A673 (cell line): ENCODE results near the gene KLHL35. TPM values are rescaled to one million over a fixed set of nuclear protein-coding genes. Genes with fewer than 3 reads are reported as not detected.

ENCODE experiments used
- BruUV-seq: library from RNA; stranded (reverse); fragments of 400-500 nt; replicated peaks from 2 replicates; lab custom pipeline; 2021; lab: Mats Ljungman, UMichigan
- CTCF ChIA-PET: fragments of 300-600 bp; sonication (Branson Sonifier 250); formaldehyde crosslinking; loops from one replicate; lab custom pipeline; 2022; ENCODE audit warnings: antibody characterized with exemption; lab: Charles Lee
- POLR2A ChIA-PET: fragments of 300-600 bp; sonication (Branson Sonifier 250); formaldehyde crosslinking; loops from one replicate; lab custom pipeline; 2022; ENCODE audit warnings: antibody characterized with exemption; ENCODE audit not compliant: low non-redundant PET; lab: Charles Lee
- DNase-seq: peaks from one replicate; pipeline ENCODE4 v3.0.0-alpha.2; 2015; ENCODE audit warnings: low spot score
- H3K27ac ChIP-seq: fragments of 200-600 bp; sonication (generic); 2 replicates; pipeline ENCODE4 v1.5.1; 2016; ENCODE audit warnings: mixed run types, low read depth, mild to moderate bottlenecking, mixed read lengths, antibody characterized with exemption, low read length; ENCODE audit not compliant: poor library complexity, severe bottlenecking
- H3K27me3 ChIP-seq: fragments of 200-600 bp; sonication (generic); replicated peaks from 2 replicates; pipeline ENCODE4 v1.6.1; 2017; ENCODE audit warnings: mixed run types, low read depth, mild to moderate bottlenecking, mixed read lengths, antibody characterized with exemption, low read length; ENCODE audit not compliant: insufficient read depth, poor library complexity
- H3K36me3 ChIP-seq: fragments of 200-600 bp; sonication (generic); 2 replicates; pipeline ENCODE4 v1.6.1; 2016; ENCODE audit warnings: mixed run types, mild to moderate bottlenecking, mixed read lengths, antibody characterized with exemption, low read length; ENCODE audit not compliant: insufficient read depth, poor library complexity, severe bottlenecking
- H3K4me1 ChIP-seq: fragments of 200-600 bp; sonication (generic); 2 replicates; pipeline ENCODE4 v1.6.1; 2017; ENCODE audit warnings: mixed run types, mild to moderate bottlenecking, mixed read lengths, antibody characterized with exemption, low read length; ENCODE audit not compliant: insufficient read depth, poor library complexity, severe bottlenecking
- H3K4me3 ChIP-seq: fragments of 200-600 bp; sonication (generic); 2 replicates; pipeline ENCODE4 v1.5.1; 2016; ENCODE audit warnings: low read depth, mixed run types, mild to moderate bottlenecking, mixed read lengths, low read length; ENCODE audit not compliant: poor library complexity, severe bottlenecking
- H3K9me3 ChIP-seq: fragments of 200-600 bp; sonication (generic); 2 replicates; pipeline ENCODE4 v1.6.1; 2016; ENCODE audit warnings: mixed run types, low read depth, mild to moderate bottlenecking, mixed read lengths, antibody characterized with exemption, low read length; ENCODE audit not compliant: poor library complexity, severe bottlenecking
- EZH2 ChIP-seq: fragments of 200-600 bp; sonication (generic); IDR thresholded peaks from 2 replicates; pipeline ENCODE4 v1.6.1; 2017; ENCODE audit warnings: borderline replicate concordance, low read depth, mild to moderate bottlenecking, mixed read lengths, antibody characterized with exemption, low read length; ENCODE audit not compliant: poor library complexity, severe bottlenecking
- intact Hi-C: fragments of 100-400 bp; cut with micrococcal nuclease; formaldehyde crosslinking; loops from one replicate; pipeline ENCODE4 v1.10.0; 2022; ENCODE audit not compliant: unreplicated experiment
- total RNA-seq: library from RNA; stranded (reverse); gene quantifications from 2 replicates; pipeline ENCODE4 v1.2.3, GENCODE V29; 2021
- TF ChIP-seq, protein P1 (sequence below): fragments of 300-800, 200-600 bp; sonication (generic); conservative IDR thresholded peaks from 2 replicates; pipeline ENCODE4 v1.5.1; 2017; ENCODE audit warnings: low read depth, mild to moderate bottlenecking, antibody characterized with exemption, low read length, moderate library complexity, mixed read lengths

Gene KLHL35
- total RNA-seq, 1 experiment from 2014 or later, result 0.88 TPM

DNA sequence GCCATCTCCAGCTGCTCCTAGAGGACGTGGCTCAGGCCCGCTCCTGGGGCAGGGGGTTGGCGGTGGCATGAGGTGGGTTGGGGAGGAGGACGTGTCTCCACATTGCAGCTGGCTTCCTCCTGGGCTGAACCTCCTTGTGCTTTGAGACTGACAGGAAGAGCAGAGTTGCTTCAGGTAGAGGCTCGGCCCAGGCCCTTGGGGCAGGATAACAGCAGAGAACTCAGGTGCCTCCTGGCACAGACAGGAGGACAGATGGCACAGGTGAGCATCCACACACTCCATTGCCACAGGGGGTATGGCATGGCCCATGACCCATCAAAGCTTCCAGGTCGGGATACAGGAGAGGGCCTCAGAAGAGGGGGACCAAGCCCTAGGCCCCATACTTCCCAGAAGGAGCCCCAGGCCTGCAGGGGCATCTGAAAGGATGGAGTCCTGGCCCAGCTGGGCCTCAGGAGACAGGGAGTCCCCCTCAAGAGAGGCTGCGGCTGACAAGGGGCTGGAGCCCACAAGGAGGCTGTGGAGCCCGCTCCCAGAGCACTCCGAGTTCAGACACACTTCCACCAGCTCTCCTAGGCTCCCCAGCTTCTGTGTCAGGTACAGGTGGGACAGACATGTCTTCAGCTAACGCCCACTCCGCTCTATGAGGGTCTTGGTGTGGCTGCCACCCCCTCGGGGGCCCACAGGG, 2.0 kb upstream of the KLHL35 start:
- no peak overlapping the region for H3K4me3 ChIP-seq
- H3K4me1 ChIP-seq, result no peaks in the 10 kb centered on the region
- BruUV-seq, result no TSS peak
- H3K27ac ChIP-seq, result no peak overlapping the region
- ChIA-PET CTCF (interaction anchor here (0.6 kb wide), 1 partner anchor 16 kb away, joined by 3 read pairs; no protein-coding TSS in a partner anchor), POLR2A (no interaction called here)
- H3K36me3 ChIP-seq, result no peaks in the 10 kb centered on the region
- no peak for TF ChIP-seq EZH2
- TF ChIP-seq, protein P1, sequence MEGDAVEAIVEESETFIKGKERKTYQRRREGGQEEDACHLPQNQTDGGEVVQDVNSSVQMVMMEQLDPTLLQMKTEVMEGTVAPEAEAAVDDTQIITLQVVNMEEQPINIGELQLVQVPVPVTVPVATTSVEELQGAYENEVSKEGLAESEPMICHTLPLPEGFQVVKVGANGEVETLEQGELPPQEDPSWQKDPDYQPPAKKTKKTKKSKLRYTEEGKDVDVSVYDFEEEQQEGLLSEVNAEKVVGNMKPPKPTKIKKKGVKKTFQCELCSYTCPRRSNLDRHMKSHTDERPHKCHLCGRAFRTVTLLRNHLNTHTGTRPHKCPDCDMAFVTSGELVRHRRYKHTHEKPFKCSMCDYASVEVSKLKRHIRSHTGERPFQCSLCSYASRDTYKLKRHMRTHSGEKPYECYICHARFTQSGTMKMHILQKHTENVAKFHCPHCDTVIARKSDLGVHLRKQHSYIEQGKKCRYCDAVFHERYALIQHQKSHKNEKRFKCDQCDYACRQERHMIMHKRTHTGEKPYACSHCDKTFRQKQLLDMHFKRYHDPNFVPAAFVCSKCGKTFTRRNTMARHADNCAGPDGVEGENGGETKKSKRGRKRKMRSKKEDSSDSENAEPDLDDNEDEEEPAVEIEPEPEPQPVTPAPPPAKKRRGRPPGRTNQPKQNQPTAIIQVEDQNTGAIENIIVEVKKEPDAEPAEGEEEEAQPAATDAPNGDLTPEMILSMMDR, result no peak
- H3K9me3 ChIP-seq, result no peaks in the 10 kb centered on the region
- DNase-seq, result no peak
- H3K27me3 ChIP-seq, result peaks cover 32% of the 10 kb centered on the region
- intact Hi-C loops, result no loop called here

DNA sequence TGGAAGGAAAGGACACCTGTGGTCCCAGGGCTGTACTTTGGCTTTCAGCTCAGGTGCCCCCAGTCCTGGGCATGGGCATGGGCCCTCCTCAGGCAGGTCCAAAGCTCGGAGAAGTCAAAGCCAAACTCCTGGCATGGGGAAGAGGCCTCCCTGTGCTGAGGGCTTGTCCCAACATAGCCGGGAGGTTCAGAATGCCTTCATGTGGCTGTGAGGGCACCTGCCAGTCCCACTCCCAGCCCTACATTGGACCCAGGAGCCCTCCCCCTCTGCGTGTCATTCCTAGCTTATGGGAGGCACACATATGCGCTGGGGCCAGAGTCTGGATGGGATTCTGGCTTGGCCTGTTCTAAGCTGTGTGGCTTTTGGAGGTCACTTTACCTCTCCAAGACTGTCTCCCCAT, 1.0 kb upstream of the KLHL35 start:
- no peak for DNase-seq
- CTCF ChIA-PET, result no interaction called here
- Histone ChIP-seq H3K36me3 (no peaks in the 10 kb centered on the region), H3K4me1 (peaks cover 5% of the 10 kb centered on the region), H3K27me3 (peaks cover 40% of the 10 kb centered on the region), H3K9me3 (peaks cover 6% of the 10 kb centered on the region), H3K4me3 (no peak overlapping the region), H3K27ac (no peak overlapping the region)
- intact Hi-C loops, result no loop called here
- no peak for TF ChIP-seq EZH2
- TF ChIP-seq, protein P1, result no peak
- no TSS peak for BruUV-seq
- POLR2A ChIA-PET, result no interaction called here

DNA sequence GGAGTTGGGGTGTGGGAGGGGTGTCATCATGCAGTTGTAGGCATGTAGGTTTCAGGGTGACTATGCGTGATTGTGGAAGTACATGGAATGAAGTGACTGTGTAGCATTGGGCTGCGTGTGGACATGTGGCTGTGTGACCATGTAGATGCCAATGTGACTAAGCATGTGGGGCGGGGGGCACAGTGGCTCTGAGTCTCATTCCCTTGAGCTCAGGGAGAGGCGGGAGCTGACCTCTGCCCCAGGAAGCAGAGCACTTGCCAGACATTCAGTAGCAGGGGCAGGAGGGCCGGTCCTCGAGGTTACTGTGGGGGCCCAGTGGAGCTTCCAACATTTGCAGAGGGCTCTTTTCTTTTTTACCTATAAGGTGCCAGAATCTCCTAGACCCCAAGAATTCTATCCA, 440 bp upstream of the KLHL35 start:
- no TSS peak for BruUV-seq
- Histone ChIP-seq H3K36me3 (no peaks in the 10 kb centered on the region), H3K27ac (no peak overlapping the region), H3K4me3 (no peak overlapping the region), H3K4me1 (peaks cover 11% of the 10 kb centered on the region), H3K9me3 (peaks cover 6% of the 10 kb centered on the region), H3K27me3 (peaks cover 44% of the 10 kb centered on the region)
- intact Hi-C loops, result no loop called here
- POLR2A ChIA-PET, result no interaction called here
- CTCF ChIA-PET, result no interaction called here
- no peak for DNase-seq
- TF ChIP-seq EZH2, result no peak
- TF ChIP-seq, protein P1, result no peak
